Stimulated activated naive CD8-positive, alpha-beta T cell treated with anti-CD3 and anti-CD28 coated beads, Interleukin-15, amount 100 ng/mL, for 72 hours (primary cell): ENCODE data around the gene TRIM17.

Experiments used
- ATAC-seq: fragments of 150-1000 bp; cut with Tn5 transposase; 2 replicates; pipeline ENCODE4 v1.10.0; 2021; ENCODE audit warnings: mild to moderate bottlenecking, moderate library complexity
- DNase-seq, 2 donors: peaks; one replicate each; pipeline ENCODE4 v3.0.0; 2021 to 2022
- H3K27ac Mint-ChIP-seq, 2 donors: one replicate each; pipeline ENCODE4 v1.8.0; 2022; ENCODE audit warnings: mild to moderate bottlenecking in 2 of 2, mixed read lengths in 2 of 2, moderate library complexity in 2 of 2
- H3K27me3 Mint-ChIP-seq: one replicate; pipeline ENCODE4 v1.8.0; 2022; ENCODE audit warnings: mixed read lengths
- H3K4me1 Mint-ChIP-seq: one replicate; pipeline ENCODE4 v1.8.0; 2022; ENCODE audit warnings: mild to moderate bottlenecking, mixed read lengths
- H3K4me3 Mint-ChIP-seq, 2 donors: one replicate each; pipeline ENCODE4 v1.8.0; 2022; ENCODE audit warnings: mild to moderate bottlenecking in 2 of 2, mixed read lengths in 2 of 2, moderate library complexity in 1 of 2
- H3K9me3 Mint-ChIP-seq, 2 donors: one replicate each; pipeline ENCODE4 v1.8.0; 2022; ENCODE audit warnings: mixed read lengths in 2 of 2

TRIM17 gene

GRCh38 chr1:228372183-228373003 lies 44.3 kb downstream of the TRIM17 start:
- Mint-ChIP-seq H3K9me3 (no peaks in the 10 kb centered on the region), H3K27me3 (no peaks in the 10 kb centered on the region), H3K4me1 (no peaks in the 10 kb centered on the region), H3K27ac (no peak overlapping the region), H3K4me3 (no peak overlapping the region)
- DNase-seq (no peak), ATAC-seq (no peak)

GRCh38 chr1:228371741-228372182 lies 44.9 kb downstream of the TRIM17 start:
- Mint-ChIP-seq H3K4me1 (no peaks in the 10 kb centered on the region), H3K27me3 (no peaks in the 10 kb centered on the region), H3K27ac (no peak overlapping the region), H3K9me3 (no peaks in the 10 kb centered on the region), H3K4me3 (no peak overlapping the region)
- ATAC-seq: no peak
- DNase-seq: no peak

DNA sequence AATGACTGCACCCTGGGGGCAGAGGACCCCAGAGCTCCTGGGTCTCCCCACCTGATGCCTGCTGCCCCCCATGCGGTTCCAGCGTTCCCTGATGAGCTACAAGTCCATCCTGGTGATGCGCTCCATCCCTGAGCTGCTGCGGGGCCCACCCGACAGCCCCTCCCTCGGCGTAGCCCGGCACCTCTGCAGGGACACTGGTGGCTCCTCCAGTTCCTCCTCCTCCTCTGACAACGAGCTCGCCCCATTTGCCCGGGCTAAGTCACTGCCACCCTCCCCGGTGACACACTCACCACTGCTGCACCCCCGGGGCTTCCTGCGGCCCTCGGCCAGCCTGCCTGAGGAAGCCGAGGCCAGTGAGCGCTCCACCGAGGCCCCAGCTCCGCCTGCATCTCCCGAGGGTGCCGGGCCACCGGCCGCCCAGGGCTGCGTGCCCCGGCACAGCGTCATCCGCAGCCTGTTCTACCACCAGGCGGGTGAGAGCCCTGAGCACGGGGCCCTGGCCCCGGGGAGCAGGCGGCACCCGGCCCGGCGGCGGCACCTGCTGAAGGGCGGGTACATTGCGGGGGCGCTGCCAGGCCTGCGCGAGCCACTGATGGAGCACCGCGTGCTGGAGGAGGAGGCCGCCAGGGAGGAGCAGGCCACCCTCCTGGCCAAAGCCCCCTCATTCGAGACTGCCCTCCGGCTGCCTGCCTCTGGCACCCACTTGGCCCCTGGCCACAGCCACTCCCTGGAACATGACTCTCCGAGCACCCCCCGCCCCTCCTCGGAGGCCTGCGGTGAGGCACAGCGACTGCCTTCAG lies 45.5 kb downstream of the TRIM17 start:
- ATAC-seq (peak; percentile 14), DNase-seq (no peak)
- Mint-ChIP-seq H3K27ac (no peak overlapping the region), H3K9me3 (no peaks in the 10 kb centered on the region), H3K4me1 (no peaks in the 10 kb centered on the region), H3K4me3 (no peak overlapping the region), H3K27me3 (no peaks in the 10 kb centered on the region)

- no peak overlapping the region for H3K4me3 Mint-ChIP-seq
- no peak for DNase-seq
- no peaks in the 10 kb centered on the region for H3K9me3 Mint-ChIP-seq
- no peaks in the 10 kb centered on the region for H3K27me3 Mint-ChIP-seq
- H3K4me1 Mint-ChIP-seq: no peaks in the 10 kb centered on the region
- no peak overlapping the region for H3K27ac Mint-ChIP-seq
- no peak for ATAC-seq
Observed at GRCh38 chr1:228370439-228370940, 46.2 kb downstream of the TRIM17 start.

GRCh38 chr1:228369608-228370438 lies 46.8 kb downstream of the TRIM17 start:
- no peak for DNase-seq
- no peak overlapping the region for H3K4me3 Mint-ChIP-seq
- H3K27ac Mint-ChIP-seq: no peak overlapping the region
- ATAC-seq: no peak
- no peaks in the 10 kb centered on the region for H3K27me3 Mint-ChIP-seq
- no peaks in the 10 kb centered on the region for H3K4me1 Mint-ChIP-seq
- H3K9me3 Mint-ChIP-seq: no peaks in the 10 kb centered on the region

DNA sequence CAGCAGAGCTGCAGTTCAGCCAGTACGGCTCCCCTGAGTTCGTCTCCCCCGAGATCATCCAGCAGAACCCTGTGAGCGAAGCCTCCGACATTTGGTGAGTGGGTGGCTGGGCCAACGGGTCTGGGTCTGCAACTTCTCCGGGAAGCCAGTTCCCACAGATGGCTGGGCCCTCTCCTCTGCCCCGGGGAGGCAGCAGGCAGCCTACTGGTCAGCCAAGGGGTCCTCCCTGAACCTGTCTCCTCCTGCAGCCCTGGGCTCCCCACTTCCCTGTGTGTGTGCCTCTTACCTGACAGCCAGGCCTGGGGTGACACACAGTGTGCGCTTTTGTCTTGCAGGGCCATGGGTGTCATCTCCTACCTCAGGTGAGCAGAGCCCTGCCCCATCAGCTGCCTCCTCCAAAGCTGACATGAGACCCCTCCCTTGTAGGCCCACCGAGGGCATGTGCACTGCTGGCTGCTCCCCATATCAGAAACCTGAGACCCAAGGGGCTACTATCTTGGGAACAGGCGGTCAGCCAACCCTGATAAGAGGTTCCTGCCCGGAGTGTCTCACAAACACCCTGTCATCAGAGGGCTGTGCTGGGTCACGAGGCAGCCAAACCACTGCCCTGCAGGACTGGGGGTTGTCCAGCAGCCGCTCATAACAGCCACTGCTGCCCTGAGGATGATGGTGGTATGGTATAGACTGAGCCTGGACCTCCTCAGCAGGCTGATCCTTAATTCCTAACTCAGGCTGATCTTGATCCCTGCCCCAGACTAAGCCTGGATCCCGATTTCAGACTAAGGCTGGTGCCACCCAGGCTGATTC lies 47.7 kb downstream of the TRIM17 start:
- no peaks in the 10 kb centered on the region for H3K4me1 Mint-ChIP-seq
- H3K27me3 Mint-ChIP-seq: no peaks in the 10 kb centered on the region
- DNase-seq (no peak), ATAC-seq (no peak)
- no peak overlapping the region for H3K4me3 Mint-ChIP-seq
- no peaks in the 10 kb centered on the region for H3K9me3 Mint-ChIP-seq
- peak overlapping the region in 1 of 2 donors; percentile 31 for H3K27ac Mint-ChIP-seq

DNA sequence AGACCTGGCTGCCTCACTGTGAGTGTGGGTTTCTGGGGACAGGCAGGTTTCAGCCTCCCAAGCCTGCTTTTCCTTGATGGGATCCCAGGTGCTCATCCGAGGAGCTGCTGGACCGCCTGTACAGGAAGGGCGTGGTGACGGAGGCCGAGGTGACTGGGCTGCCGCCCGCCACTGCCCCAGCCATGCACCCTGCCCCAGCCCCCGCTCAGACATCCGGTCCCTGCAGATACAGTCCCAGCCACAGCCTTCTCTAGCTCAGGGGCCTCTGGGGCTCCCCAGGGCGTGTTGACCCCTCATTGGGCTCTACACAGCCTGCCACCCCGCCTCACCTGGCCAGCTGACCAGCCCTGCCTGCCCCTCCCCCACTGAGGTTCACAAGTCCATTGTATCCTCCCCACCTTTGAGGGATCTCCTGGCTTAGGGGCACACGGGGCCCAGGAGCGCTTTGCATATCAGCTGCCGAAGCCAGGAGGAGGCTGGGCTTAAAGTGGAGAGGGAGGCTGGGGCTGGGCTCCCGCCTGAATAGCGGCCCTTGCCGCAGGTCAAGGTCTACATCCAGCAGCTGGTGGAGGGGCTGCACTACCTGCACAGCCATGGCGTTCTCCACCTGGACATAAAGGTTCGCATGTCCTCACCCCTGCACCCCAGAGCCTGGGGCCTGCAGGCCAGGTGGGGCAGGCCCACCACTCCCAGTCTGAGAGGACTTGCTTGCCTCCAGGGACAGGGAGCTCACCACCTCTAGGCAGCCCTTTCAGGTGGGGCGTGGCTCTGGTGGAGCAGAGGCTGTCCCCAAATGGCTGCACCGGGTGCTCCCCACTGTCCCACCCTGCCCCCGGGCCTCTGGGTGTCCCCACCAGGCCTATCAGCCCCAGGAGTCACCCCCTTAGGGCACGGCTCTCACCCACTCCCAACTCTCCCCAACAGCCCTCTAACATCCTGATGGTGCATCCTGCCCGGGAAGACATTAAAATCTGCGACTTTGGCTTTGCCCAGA lies 48.6 kb downstream of the TRIM17 start:
- DNase-seq: no peak
- peak overlapping the region in 1 of 2 donors; percentile 31 for H3K27ac Mint-ChIP-seq
- H3K4me3 Mint-ChIP-seq: no peak overlapping the region
- no peaks in the 10 kb centered on the region for H3K27me3 Mint-ChIP-seq
- no peak for ATAC-seq
- H3K4me1 Mint-ChIP-seq: no peaks in the 10 kb centered on the region
- no peaks in the 10 kb centered on the region for H3K9me3 Mint-ChIP-seq

- Mint-ChIP-seq H3K4me3 (no peak overlapping the region), H3K9me3 (no peaks in the 10 kb centered on the region), H3K4me1 (no peaks in the 10 kb centered on the region), H3K27ac (no peak overlapping the region), H3K27me3 (no peaks in the 10 kb centered on the region)
- no peak for ATAC-seq
- no peak for DNase-seq
Observed at GRCh38 chr1:228366866-228367741, 49.6 kb downstream of the TRIM17 start.

DNA sequence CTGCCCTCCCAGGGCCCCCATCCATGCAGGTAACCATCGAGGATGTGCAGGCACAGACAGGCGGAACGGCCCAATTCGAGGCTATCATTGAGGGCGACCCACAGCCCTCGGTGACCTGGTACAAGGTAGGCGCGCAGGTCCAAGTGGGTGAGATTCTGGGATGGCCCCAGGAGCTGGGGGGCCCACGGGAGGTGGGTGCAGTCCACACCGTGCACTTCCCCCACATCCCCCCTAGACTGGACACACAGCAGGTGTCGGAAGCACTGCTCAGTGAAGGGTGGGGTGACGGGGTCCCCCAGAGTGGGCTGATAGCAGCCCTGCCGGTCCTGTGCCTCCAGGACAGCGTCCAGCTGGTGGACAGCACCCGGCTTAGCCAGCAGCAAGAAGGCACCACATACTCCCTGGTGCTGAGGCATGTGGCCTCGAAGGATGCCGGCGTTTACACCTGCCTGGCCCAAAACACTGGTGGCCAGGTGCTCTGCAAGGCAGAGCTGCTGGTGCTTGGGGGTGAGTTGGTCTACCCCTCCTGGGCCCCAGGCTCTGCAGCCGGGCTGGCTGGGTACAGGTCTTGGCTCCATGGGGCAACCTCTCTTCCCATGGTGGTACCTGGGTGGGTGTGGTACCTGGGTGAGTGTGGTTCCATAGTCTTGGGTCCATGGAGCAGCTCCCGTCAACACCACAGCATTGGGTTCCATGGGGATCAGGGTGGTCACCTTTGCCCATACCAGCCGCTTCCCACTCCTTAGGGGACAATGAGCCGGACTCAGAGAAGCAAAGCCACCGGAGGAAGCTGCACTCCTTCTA lies 50.4 kb downstream of the TRIM17 start:
- no peaks in the 10 kb centered on the region for H3K9me3 Mint-ChIP-seq
- H3K4me1 Mint-ChIP-seq: no peaks in the 10 kb centered on the region
- no peaks in the 10 kb centered on the region for H3K27me3 Mint-ChIP-seq

GRCh38 chr1:228365271-228366061 lies 51.2 kb downstream of the TRIM17 start:
- no peaks in the 10 kb centered on the region for H3K4me1 Mint-ChIP-seq
- peak; percentile 7 for ATAC-seq
- no peaks in the 10 kb centered on the region for H3K27me3 Mint-ChIP-seq
- H3K4me3 Mint-ChIP-seq: no peak overlapping the region
- no peaks in the 10 kb centered on the region for H3K9me3 Mint-ChIP-seq
- H3K27ac Mint-ChIP-seq: no peak overlapping the region
- DNase-seq: no peak

More for the DNA sequence above, 50.4 kb downstream of the TRIM17 start:
- ATAC-seq (no peak), DNase-seq (no peak)
- no peak overlapping the region for H3K27ac Mint-ChIP-seq
- peak overlapping the region in 1 of 2 donors; percentile 17 for H3K4me3 Mint-ChIP-seq

- DNase-seq: no peak
- Mint-ChIP-seq H3K4me1 (no peaks in the 10 kb centered on the region), H3K4me3 (no peak overlapping the region), H3K27me3 (no peaks in the 10 kb centered on the region), H3K27ac (peak overlapping the region in 1 of 2 donors; percentile 48), H3K9me3 (no peaks in the 10 kb centered on the region)
- no peak for ATAC-seq
Observed at GRCh38 chr1:228364706-228365213, 51.9 kb downstream of the TRIM17 start.
